Measurements from ENCODE around the gene PARP12.

PARP12 gene

DNA sequence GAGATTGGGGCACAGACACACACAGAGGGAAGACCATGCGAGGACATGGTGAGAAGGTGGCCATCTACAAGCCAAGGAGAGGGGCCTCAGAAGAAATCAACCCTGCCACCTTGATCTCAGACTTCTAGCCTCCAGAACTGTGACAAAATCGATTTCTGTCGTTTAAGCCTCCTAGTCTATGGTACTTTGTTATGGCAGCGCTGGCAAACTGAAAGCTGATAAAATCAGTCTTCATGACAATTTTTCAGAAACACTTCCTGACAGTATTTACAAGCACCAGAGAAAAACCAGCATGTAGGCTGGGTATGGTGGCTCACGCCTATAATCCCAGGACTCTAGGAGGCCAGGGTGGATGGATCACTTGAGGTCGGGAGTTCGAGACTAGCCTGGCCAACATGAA, 4.2 kb downstream of the PARP12 start:
- no peak for DNase-seq

DNA sequence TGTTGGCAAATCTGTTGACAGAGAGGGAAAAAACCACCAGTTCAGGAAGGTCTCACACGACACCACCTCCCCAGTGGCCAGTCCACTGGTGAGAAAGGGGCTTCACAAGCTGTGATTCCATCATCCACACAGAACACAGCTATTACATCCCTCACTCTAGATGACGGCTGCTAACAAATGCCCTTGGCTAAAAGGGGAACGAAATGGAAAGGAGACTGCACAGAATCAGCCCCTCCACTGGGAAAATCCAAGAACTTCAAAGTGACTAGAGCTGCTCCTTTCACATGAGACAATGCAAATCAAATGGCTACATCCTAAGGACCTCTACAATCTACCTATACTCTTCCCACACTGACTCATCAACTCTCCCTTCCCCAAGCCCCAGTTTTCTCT, 5.6 kb downstream of the PARP12 start:
- DNase-seq, result no peak

DNA sequence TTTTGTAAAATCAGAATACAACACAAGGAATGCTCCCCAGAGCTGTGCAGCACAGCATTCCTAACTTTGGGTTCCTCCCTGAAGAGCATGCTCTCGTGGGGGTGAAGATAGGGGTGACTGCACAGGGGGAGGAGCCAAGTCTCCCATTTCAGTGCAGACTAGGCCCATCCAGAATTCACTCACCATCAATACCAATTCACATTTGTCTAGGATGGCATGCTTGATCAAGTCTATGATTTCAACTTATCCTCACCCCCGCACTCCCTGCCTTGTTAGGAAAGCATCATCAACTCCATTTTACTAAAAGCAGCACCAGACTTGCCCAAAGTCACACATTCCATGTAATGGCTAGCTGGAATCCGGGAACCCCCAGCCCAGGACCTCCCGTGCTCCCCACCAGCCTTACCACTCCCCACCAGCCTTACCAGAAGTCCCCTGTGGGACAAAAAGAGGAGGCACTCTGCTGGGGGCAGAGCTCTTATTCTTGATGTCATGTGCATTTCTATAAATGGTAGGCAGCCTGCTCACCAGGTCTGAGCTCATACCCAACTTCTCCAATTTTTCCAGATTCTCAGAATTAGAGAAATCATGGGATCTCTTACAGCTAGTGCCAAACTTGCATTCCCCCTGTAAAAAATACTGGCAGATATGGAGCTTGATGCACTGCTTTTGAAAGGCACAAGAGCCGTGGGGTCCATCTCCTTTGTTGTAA, 6.2 kb downstream of the PARP12 start:
- no peak for DNase-seq

DNA sequence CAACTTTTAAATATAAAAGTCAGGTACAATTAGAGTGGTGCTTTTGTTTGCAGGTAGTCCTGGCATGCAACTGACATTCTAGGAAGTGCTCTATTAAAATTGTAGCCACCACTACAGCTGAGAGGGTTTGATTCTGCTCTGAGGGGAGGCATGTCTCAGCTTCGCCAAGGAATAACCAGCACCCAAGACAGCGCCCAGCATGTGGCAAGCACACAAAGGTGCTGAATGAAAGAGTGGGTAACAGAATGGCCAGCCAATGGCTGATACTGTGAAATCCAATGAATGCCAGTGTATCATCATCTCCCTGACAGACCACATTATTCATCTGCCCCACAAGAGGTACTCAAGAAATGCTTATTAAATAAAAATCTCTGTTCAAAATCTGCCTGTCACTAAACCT, 6.9 kb downstream of the PARP12 start:
- no peak for DNase-seq

DNA sequence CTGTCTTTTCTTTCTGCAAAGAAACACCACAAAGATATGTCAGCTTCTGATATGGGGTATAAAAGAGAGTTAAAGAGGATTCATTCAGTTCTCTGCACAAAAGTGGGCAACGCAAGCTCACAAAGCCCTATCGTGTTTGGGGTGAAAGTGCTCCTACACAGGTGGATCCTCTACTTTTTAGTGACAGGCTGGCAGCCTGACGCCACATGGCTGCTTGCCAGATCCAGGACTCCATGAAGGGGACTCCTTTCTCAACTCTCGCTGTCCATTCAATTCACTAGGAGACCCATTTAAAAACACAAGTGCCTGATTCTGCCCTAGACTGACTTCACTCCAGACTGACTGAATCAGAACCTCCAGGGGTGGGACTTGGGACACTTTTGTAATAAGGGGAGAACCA, 8.0 kb downstream of the PARP12 start:
- no peak for DNase-seq

DNA sequence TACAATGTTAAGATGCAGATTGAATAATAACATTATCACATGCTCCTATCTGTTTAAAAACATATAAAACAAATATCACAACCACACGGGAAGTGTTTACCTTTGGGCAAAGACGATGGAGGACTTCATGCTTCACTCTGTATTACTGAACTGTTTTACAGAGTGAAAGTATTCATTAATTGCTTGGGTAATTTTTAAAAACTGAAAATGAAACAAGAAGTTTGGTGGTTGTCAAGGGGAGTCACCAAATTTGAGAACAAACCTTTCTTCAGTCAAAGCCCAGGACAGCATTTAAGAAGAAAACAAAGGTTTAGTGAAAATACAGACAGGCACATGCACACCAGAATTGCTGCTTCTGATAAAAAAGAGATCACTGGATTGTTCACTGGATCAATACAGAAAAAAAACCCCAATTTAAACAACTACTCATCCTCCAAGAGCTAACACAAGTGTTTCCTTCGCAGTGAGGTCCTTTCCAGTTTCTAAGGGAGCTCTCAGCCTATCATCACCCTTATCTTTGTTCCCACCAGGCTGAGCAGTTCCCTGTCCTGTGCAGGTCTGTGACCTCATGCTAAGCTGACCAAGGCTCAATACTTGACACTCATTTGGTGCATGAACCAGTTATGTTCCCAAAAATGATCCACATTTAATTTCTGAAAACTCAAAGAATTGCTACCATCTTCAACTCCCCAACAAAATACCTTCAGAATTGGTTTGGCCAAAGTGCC, 8.8 kb downstream of the PARP12 start:
- no peak for DNase-seq

DNA sequence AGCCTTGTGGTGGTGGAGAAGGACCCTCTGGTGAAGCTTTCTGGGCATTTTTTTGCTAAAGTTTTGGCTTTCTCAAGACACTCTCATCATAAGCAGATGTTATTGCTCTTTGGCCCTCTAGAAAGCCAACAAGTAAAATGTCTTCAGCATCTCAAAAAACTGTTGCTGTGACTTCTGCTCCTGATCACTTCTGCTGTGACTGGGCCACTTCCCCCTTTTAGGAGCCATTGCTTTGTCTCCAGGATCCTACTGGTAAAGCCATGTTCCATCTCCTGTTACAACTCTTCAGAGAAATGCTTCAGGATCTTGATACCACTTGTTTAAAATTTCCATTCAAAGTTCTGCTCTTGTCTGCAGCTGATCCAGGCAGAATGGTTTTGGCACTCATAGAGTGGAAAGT, 10.9 kb downstream of the PARP12 start:
- DNase-seq, result no peak

DNA sequence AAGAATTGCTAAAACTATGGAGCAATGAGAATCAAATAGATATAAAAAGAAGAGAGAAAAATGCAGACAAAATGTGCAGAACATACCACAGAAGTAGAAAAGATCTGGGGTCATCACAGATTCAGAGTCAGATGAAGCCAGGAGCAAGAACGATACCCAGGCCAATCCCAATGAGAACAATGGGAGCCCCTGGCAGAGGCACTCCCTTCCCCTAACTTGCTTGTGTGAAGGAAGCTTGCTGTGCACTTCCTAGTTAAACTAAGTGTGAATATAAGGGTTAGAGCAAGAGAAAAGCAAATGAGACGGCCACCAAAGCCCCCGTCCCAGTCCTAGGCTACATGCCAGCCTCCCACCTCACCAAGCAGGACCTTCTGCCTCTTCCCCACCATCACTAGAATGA, 12.7 kb downstream of the PARP12 start:
- no peak for DNase-seq

DNA sequence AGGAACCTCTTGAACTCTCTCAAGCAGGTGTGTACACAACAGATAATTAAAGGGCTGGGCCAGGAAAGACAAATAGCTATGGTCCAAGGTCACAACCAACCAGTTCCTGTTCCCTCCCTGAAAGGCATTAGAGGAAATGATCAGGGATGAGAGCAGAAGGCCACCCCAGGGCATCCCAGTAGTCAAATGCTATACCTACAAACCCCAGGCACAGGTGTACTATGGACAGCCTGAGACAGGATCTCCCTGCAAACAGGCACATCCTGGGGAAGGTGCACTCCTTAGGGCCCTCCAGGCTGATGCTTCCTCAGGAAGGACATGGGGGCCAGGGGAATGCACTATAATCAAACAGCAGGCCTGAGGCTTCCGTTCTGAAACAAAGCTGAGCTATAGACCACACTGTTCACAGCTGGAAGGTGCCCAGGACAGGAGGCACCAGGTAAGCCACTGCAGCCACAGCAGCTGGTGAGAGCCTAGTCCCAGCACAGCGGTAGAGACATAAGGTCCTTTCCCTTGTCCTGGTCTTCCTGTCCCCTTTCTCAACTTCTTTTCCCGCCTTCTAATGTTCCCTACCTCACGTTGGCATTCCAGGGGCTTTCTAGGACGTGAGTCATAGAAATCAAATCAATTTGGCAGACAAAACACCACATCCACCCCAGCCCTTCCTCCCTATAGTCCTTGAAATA, 13.3 kb downstream of the PARP12 start:
- no peak for DNase-seq

DNA sequence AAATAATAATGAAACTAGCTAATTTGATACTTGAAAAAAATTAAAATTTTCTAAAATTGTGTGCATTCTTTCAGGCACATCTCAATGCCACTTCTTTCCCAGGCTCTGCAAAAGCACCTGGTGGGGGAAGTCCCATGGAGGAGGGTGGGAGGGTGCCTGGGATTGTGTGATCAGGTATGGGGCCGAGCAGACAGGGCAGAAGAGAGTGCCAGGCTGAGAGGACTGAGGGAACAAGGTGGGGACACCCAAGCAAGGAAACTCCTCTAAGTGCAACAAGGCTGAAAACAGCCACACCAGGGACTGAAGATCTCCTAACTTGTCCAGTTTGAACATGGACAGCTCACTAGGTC, 13.8 kb downstream of the PARP12 start:
- DNase-seq, result no peak

DNA sequence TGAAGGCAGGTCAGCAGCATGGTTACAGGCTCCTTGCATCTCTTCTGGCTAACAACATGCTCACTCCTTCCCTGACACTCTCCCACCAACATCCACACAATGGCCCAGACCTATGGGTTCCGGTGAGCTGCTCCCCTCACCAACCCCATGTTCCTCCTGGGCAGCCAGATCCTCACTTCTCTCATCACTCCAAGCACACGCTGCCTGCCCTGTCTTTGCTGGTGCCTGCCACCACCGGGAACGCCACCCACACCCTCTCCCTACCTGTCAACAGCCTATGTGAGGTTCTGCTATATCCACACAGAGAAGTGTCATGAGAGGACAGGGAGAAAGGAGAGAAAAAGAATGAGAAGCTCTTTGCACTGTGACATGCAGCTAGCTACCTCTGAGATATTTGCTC, 14.6 kb downstream of the PARP12 start:
- no peak for DNase-seq

DNA sequence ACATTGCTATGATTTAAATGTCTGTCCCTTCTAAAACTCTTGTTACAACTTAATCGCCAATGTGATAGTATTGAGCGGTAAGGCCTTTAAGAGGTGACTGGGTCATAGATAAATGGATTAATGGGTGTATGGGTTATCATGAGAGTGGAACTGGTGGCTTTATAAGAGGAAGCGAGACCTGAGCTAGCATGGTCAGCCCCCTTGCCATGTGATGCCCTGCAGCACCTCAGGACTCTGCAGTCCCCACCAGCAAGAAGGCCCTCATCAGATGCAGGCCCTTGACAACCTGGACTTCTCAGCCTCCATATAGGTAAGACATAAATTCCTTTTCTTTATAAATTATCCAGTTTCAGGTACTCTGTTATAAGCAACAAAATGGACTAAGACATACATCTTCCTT, 15.6 kb downstream of the PARP12 start:
- DNase-seq, result no peak

DNA sequence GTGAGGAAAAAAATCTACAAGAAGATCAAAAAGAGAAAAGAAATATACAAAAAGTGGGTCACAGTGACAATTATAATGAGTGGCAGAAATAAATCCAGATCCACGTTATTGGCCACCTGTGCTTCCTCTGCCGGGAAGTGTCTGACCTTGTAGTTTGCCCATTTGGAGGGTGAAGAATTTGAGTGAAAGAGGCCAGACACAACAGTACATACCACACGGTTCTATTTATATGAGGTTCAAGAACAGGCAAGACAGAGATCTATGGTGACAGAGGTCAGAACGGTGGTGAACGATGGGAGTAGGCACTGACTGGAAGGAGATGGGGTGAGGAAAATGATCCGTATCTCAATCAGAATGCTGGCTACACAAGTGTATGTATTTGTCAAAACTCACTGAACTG, 17.1 kb downstream of the PARP12 start:
- DNase-seq, result no peak

DNA sequence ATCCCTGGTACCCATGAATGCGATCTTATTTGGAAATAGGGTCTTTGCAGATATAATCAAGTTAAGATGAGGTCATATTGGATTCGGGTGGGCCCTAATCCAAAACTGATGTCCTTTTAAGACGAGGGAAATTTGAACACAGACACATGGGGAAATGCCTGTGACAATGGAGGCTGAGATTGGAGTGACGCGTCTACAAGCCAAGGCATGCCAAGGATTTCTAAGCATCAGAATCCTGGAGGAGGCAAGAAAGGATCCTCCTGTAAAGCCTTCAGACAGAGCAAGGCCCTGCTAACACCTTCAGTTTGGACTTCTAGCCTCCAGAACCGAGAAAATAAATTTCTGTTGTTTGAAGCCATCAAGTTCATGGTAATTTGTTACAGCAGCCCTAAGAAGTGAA, 18.5 kb downstream of the PARP12 start:
- no peak for DNase-seq

DNA sequence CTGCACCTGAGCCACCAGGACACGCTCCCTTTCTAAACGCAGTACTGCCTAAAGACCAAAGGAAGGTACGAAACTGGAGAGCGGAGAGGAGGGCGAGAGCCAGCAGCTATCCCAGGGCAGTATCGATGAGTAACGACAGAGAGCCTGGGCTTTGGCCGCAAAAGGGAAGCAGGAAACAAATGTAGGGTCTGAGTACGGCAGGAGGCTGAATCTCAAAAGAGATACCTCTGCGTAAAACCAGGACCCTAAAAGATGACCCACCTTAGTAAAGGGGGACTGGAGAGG, 20.4 kb downstream of the PARP12 start:
- no peak for DNase-seq

DNA sequence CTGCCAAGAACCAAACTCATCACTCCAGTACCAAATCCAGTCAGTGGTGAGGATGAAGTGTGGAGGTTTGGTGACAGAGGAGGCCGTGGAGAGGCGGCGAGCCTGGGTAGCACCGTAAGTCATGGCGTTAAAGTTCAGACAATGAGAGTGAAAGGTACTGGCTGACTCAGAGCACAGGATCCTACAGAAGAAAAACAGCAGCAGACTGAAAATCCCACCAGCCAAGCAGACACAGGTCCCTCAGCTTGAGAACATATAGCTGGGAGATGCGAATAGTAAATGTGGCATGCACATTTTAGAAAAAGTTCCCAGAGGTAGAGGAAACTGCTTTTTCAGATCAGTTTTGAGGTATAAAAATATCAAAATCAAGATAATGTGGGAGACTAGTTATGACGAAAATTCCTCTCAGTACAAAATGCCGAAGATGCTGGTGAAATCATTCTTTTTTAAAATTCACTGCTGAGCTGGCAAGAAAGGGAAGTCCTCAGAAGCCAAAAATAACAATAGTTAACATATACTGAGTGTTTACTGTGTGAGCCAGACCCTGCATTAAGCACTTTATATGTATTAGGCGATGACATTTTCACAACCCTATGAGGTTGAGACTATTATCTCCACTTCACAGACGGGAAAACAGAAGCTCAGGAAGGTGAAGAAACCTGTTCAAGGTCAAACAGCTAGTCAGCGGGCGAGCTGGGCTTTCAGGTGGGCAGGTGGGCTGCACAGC, 20.9 kb downstream of the PARP12 start:
- DNase-seq, result no peak

DNA sequence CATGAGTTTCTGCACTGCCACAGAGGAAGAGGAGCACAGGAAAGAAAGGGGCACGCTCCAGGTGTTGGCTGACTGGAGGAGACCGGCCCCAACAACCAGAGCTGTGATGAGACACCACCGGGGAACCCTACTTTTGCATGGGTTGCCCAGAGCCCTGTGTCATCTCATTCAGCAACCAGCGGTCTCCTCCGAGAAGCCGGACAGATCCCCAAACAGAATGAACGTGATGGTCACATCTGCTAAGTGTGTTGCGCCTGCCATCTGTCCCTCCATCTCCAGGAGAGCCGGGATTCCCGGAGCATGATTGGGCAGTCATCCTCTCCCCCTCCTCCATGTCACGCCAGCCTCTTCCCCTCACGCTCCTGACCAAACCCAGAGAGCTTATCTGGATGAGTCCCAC, 22.9 kb downstream of the PARP12 start:
- no peak for DNase-seq

DNA sequence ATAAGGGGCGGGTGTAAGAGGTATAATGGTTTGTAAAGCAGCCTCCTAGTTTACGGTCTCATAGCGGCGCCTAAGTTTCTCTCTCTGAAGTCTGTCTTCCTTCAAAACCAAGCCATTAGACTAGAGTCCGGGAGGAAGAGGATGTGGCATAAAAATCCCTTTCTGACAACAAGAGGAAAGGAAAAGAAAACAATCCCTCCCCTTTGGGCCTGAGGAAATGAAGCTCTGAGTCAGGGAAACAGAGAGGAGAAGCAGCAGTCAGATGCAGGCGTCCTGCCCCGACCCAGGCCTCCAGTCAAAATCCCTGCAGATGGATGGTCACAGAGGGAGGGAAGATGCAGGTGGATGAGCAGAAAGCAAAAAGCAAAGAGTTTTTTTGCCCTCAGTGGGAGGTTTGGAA, 23.7 kb downstream of the PARP12 start:
- DNase-seq, result no peak

DNA sequence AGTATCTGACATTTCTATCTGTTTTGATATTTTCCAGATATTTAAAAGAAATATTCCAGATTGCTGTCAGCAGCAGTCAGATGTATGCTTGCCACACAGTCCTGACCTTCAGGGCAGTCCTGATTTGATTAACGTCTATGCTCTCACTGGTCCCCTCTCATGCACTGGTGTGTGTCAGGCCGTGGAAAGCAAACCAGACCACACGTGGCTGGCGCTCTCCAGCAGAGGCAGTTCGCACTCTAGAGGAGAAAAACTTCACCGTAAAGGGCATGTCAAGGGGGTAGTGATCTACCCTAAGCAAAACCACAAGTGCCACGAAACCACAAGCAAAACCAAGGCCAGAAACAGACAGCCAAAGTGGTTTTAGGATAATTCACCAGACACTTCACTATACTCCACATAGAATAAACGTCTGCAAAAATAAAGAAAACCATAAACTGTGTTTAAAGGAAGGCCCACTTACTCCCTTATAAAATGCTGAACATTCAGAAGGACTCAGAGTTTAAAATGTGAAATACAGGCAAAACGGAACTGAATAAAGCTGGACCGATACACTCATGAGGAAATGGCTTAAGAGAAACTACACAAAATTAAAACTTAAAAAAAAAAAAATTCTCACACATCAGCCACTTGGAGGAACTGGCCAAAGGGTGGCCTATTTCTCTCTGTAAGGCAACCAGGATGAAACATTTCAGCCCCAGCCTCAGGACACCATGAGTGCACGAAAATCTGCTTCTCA, 26.4 kb downstream of the PARP12 start:
- DNase-seq, result peak; percentile 36

DNA sequence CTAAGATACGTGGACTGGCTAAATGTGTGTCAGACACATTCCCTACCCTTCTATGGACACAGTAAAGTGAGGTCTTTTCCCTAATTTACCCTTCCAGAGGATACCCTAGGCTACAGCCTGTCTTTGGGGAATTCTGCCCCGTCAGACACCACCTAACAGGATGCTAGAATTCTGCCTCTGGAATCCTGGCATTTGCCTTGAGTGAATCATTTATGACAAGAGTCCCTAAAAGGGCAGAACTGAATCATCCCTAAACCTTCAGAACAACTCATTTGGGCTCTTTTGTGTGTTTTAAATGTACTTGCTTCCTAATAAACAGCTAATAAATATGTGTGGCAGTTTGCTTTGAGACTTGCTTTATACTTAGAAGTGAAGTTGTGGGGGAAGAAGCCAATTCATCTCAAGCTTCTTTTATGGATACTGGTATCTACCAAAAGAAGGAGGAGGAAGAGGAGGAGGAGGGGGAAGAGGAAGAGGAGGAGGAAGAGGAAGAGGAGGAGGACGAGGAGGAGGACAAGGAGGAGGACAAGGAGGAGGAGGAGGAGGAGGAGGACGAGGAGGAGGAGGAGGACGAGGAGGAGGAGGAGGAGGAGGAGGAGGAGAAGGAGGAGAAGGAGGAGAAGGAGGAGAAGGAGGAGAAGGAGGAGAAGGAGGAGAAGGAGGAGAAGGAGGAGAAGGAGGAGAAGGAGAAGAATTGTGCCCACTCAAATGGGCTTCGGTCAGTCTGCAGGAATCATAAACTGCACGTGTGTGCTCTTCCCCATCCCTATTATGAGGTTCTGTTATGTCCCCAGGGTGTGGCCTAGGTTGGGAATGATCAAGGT, 27.1 kb downstream of the PARP12 start:
- no peak for DNase-seq

DNA sequence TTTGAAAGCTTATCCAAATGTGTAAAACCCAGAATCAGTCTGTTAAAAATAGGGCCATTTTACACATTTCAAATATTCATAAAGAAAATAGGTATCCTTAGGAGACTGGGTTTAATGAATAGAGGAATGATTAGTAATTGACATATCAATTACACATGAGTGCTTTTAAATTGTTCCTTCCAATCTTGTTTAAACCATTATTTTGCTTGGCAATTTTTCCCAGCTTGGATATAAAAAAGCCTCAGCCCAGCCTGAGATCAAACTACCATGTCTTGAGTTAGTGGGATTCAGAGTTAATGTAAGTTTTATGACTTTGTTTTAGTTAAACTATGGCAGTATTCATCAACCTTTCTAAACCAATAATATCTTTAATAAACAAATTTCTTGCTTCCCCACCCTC, 28.3 kb downstream of the PARP12 start:
- DNase-seq, result no peak

DNA sequence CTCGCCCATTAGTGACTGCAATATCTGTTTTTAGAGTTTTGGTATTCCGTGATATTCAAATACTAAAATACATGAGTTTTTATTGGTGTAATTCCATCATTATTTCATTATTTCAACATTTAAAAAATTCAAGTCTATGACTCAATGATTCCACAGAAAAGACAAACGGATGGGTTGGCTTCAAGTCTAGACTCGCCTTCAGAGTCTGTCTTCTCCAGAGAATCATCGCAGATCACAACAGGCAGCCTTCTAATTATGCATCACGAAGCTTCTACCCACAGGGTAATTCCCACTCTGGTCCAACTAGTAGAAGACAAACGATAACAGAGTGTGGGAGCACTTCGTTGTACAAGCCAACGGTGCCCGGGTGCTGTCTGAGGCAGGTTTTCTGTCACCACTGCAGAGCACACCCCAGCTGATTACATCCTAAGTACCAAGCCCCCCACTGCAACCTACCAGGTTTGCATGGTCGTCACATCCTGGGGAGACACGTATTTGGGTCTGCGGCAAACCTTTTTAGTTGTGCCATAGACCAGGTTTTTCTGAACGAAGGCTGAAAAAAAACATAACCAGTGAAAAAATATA, 28.9 kb downstream of the PARP12 start:
- DNase-seq, result no peak
